Lower lobe of right lung (tissue), 2 donors: ENCODE data around the gene EFNB1. TPM values are rescaled to one million over a fixed set of nuclear protein-coding genes. Genes with fewer than 3 reads are reported as not detected.

Experiments used
- ATAC-seq, 2 donors: fragments of 200-7000 bp; cut with Tn5 transposase; one replicate each; pipeline ENCODE4 v1.9.1; 2020 to 2022; ENCODE audit warnings: mild to moderate bottlenecking in 2 of 2, moderate library complexity in 2 of 2
- DNase-seq: peaks from one replicate; pipeline ENCODE4 v3.0.0-alpha.2; 2020
- H3K27ac ChIP-seq: fragments of 200-600 bp; one replicate; pipeline ENCODE4 v1.8.0; 2022
- H3K27me3 ChIP-seq: fragments of 200-600 bp; one replicate; pipeline ENCODE4 v1.8.0; 2022; ENCODE audit warnings: low read depth
- H3K36me3 ChIP-seq: fragments of 200-600 bp; one replicate; pipeline ENCODE4 v1.8.0; 2022; ENCODE audit warnings: mild to moderate bottlenecking
- H3K4me1 ChIP-seq: fragments of 200-600 bp; one replicate; pipeline ENCODE4 v1.8.0; 2022
- H3K4me3 ChIP-seq: fragments of 200-600 bp; one replicate; pipeline ENCODE4 v1.8.0; 2022; ENCODE audit warnings: mild to moderate bottlenecking
- H3K9me3 ChIP-seq: fragments of 200-600 bp; one replicate; pipeline ENCODE4 v1.8.0; 2022
- intact Hi-C: fragments of 100-400 bp; cut with DNase I; formaldehyde crosslinking; loops from one replicate; pipeline ENCODE4 v1.11.0; 2022
- total RNA-seq: library from RNA; stranded (reverse); fragmentation: NEBNext Ultra II Directional; extraction: Animal tissue kit (Norgen Biotek cat#: 25700); gene quantifications from one replicate; pipeline ENCODE4 v1.2.1, GENCODE V29; 2021
- TF ChIP-seq, protein P1 (sequence below): fragments of 200-600 bp; IDR thresholded peaks from one replicate; pipeline ENCODE4 v1.8.0; 2022; ENCODE audit warnings: antibody characterized with exemption, mild to moderate bottlenecking
- donor health status: DM: no; HTN: yes; CAD: no; lungs with severe emphysema.

Gene EFNB1
- total RNA-seq, 1 donor from 2014 or later: 36.5 TPM

DNA sequence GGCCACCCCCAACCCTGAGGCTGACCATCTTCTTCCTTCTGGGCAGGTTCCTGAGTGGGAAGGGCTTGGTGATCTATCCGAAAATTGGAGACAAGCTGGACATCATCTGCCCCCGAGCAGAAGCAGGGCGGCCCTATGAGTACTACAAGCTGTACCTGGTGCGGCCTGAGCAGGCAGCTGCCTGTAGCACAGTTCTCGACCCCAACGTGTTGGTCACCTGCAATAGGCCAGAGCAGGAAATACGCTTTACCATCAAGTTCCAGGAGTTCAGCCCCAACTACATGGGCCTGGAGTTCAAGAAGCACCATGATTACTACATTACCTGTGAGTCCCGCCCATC lies 9.7 kb downstream of the EFNB1 start:
- no peaks in the 10 kb centered on the region for H3K27me3 ChIP-seq
- H3K27ac ChIP-seq: no peak overlapping the region
- TF ChIP-seq, protein P1, sequence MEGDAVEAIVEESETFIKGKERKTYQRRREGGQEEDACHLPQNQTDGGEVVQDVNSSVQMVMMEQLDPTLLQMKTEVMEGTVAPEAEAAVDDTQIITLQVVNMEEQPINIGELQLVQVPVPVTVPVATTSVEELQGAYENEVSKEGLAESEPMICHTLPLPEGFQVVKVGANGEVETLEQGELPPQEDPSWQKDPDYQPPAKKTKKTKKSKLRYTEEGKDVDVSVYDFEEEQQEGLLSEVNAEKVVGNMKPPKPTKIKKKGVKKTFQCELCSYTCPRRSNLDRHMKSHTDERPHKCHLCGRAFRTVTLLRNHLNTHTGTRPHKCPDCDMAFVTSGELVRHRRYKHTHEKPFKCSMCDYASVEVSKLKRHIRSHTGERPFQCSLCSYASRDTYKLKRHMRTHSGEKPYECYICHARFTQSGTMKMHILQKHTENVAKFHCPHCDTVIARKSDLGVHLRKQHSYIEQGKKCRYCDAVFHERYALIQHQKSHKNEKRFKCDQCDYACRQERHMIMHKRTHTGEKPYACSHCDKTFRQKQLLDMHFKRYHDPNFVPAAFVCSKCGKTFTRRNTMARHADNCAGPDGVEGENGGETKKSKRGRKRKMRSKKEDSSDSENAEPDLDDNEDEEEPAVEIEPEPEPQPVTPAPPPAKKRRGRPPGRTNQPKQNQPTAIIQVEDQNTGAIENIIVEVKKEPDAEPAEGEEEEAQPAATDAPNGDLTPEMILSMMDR: no peak
- H3K36me3 ChIP-seq: peaks cover 16% of the 10 kb centered on the region
- intact Hi-C loops: no loop called here
- H3K4me3 ChIP-seq: no peak overlapping the region
- ATAC-seq (no peak), DNase-seq (no peak)
- peaks cover 6% of the 10 kb centered on the region for H3K4me1 ChIP-seq
- H3K9me3 ChIP-seq: no peaks in the 10 kb centered on the region

DNA sequence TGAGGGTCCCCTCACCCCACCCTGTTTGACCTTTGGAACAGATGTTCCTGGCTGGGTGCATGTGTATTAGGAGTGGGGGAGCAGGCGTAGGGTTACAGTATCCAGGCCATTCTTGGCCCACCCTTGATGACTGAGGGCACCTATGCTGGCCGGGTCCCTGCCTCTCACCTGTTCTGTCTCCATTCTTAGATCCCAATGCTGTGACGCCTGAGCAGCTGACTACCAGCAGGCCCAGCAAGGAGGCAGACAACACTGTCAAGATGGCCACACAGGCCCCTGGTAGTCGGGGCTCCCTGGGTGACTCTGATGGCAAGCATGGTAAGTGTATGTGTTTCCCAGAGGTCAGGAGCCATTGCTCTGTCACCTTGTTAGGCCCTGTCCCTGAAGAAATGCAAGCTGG lies 10.9 kb downstream of the EFNB1 start:
- TF ChIP-seq, protein P1: no peak
- intact Hi-C loops: no loop called here
- H3K9me3 ChIP-seq: no peaks in the 10 kb centered on the region
- no peaks in the 10 kb centered on the region for H3K27me3 ChIP-seq
- H3K4me3 ChIP-seq: no peak overlapping the region
- peaks cover 20% of the 10 kb centered on the region for H3K36me3 ChIP-seq
- ATAC-seq (no peak), DNase-seq (no peak)
- peaks cover 6% of the 10 kb centered on the region for H3K4me1 ChIP-seq
- no peak overlapping the region for H3K27ac ChIP-seq

DNA sequence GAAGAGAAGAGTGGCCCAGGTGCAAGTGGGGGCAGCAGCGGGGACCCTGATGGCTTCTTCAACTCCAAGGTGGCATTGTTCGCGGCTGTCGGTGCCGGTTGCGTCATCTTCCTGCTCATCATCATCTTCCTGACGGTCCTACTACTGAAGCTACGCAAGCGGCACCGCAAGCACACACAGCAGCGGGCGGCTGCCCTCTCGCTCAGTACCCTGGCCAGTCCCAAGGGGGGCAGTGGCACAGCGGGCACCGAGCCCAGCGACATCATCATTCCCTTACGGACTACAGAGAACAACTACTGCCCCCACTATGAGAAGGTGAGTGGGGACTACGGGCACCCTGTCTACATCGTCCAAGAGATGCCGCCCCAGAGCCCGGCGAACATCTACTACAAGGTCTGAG lies 11.4 kb downstream of the EFNB1 start:
- TF ChIP-seq, protein P1: no peak
- Histone ChIP-seq H3K4me1 (peaks cover 6% of the 10 kb centered on the region), H3K4me3 (no peak overlapping the region), H3K27ac (no peak overlapping the region), H3K36me3 (peaks cover 20% of the 10 kb centered on the region), H3K27me3 (no peaks in the 10 kb centered on the region), H3K9me3 (no peaks in the 10 kb centered on the region)
- DNase-seq (no peak), ATAC-seq (no peak)
- intact Hi-C loops: no loop called here

DNA sequence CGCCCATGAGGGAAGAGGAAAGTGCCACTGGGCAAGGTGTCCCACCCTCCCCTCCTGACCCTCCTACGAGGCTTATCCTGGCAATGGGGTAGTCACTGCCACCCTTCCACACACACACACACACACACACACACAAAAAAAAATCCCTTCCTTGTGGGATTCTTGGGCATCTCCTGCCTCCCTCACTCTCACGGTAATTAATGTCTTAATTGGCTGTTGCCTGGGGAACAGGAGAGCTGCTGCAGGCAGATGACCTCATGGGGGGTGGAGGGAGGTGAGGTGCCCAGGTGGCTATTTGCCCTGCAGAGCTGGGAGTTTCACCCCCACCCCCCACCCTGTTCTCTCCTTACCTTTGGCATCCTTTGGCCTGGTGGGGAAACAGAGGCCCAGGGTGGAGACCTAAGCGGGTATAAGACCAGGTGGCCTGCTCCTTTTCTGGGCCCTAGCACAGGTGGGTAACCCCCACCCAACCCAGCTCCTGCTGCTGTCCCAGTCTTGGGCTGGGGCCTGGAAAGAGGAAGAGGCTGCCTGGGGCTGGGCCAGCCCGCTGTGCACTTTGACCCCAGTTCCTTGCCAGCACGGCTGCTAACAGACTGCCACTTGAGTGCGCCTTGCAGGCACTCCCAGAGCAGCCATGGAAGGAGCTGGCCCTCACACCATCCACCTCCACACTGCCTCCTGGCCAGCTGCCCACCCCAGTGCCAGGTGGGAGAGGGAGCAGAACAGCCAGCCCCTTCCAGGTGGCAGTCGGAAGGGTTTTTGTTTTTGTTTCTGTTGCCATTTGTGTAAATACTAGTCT lies 12.6 kb downstream of the EFNB1 start:
- H3K27ac ChIP-seq: no peak overlapping the region

DNA sequence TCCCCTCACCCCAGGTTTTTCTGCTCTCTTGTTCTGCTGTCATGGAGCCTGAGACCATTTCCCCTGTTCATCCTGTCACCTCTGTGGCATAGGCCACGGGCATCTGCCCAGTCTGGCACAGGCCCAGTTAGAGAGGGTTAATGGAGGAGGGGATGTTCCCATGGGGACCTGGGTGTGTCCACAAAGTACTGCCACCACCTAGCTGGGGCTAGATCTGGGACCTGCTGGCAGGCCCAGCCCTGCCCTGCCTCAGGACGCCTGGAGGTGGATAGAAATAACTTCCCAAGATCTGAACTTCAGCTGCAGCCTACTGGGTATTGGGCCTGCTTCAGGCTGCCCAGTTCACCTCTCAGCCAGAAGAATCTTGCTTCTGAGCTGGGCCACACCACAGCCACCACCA lies 13.5 kb downstream of the EFNB1 start:
- Histone ChIP-seq H3K4me1 (peaks cover 6% of the 10 kb centered on the region), H3K27ac (peak overlapping the region; percentile 6), H3K9me3 (no peaks in the 10 kb centered on the region), H3K36me3 (peaks cover 20% of the 10 kb centered on the region), H3K27me3 (no peaks in the 10 kb centered on the region), H3K4me3 (no peak overlapping the region)
- TF ChIP-seq, protein P1: no peak
- intact Hi-C loops: no loop called here
- no peak for ATAC-seq
- no peak for DNase-seq

More for the DNA sequence above, 12.6 kb downstream of the EFNB1 start:
- no peak overlapping the region for H3K4me3 ChIP-seq
- TF ChIP-seq, protein P1: no peak
- H3K36me3 ChIP-seq: peaks cover 20% of the 10 kb centered on the region
- DNase-seq (peak; percentile 52), ATAC-seq (peak in 1 of 2 donors; percentile 44)
- H3K4me1 ChIP-seq: peaks cover 6% of the 10 kb centered on the region
- H3K9me3 ChIP-seq: no peaks in the 10 kb centered on the region
- intact Hi-C loops: no loop called here
- no peaks in the 10 kb centered on the region for H3K27me3 ChIP-seq
